MCF 10A (cell line): ENCODE results near the gene KLF17. TPM values are rescaled to one million over a fixed set of nuclear protein-coding genes. Genes with fewer than 3 reads are reported as not detected.

Experiments used
- BruUV-seq: library from RNA; stranded (reverse); fragments of 400-500 nt; replicated peaks from 2 replicates; lab custom pipeline; 2021; lab: Mats Ljungman, UMichigan
- CTCF ChIA-PET: fragments of 300-600 bp; sonication (Branson Sonifier 250); formaldehyde crosslinking; extraction: SDS; loops from one replicate; lab custom pipeline; 2021; ENCODE audit warnings: antibody characterized with exemption, inconsistent platforms; lab: Yijun Ruan, JAX
- POLR2A ChIA-PET: fragments of 300-600, 350-650 bp; sonication (Branson Sonifier 250); formaldehyde crosslinking; extraction: SDS; loops from one replicate; lab custom pipeline; 2020; ENCODE audit warnings: antibody characterized with exemption, inconsistent platforms; lab: Yijun Ruan, JAX
- DNase-seq: peaks from one replicate; pipeline ENCODE4 v3.0.0-alpha.2; 2018; ENCODE audit not compliant: unreplicated experiment
- H3K27ac Mint-ChIP-seq: one replicate; pipeline ENCODE4 v1.8.0; 2022; ENCODE audit warnings: mild to moderate bottlenecking, low read depth, mixed read lengths; ENCODE audit not compliant: unreplicated experiment
- H3K27me3 Mint-ChIP-seq: one replicate; pipeline ENCODE4 v1.8.0; 2022; ENCODE audit warnings: mixed read lengths; ENCODE audit not compliant: insufficient read depth, unreplicated experiment
- H3K36me3 Mint-ChIP-seq: one replicate; pipeline ENCODE4 v1.8.0; 2022; ENCODE audit warnings: mild to moderate bottlenecking, moderate library complexity, mixed read lengths; ENCODE audit not compliant: insufficient read depth, unreplicated experiment
- H3K4me1 Mint-ChIP-seq: one replicate; pipeline ENCODE4 v1.8.0; 2022; ENCODE audit warnings: mixed read lengths; ENCODE audit not compliant: insufficient read depth, unreplicated experiment
- H3K4me3 Mint-ChIP-seq: one replicate; pipeline ENCODE4 v1.8.0; 2022; ENCODE audit warnings: mild to moderate bottlenecking, moderate library complexity, mixed read lengths; ENCODE audit not compliant: unreplicated experiment
- H3K9me3 Mint-ChIP-seq: one replicate; pipeline ENCODE4 v1.8.0; 2022; ENCODE audit warnings: mixed read lengths; ENCODE audit not compliant: unreplicated experiment
- intact Hi-C: fragments of 100-400 bp; cut with micrococcal nuclease; formaldehyde crosslinking; loops from 2 replicates; pipeline ENCODE4 v1.14.1; 2022
- total RNA-seq: library from RNA; stranded (reverse); gene quantifications from 2 replicates; pipeline ENCODE4 v1.2.3, GENCODE V29; 2022
- TF ChIP-seq, protein P1 (sequence below): fragments of 200-600 bp; IDR thresholded peaks from one replicate; pipeline ENCODE4 v1.8.0; 2022; ENCODE audit warnings: antibody characterized with exemption, mild to moderate bottlenecking; ENCODE audit not compliant: unreplicated experiment

KLF17 gene
- total RNA-seq, 1 experiment from 2014 or later: not detected

DNA sequence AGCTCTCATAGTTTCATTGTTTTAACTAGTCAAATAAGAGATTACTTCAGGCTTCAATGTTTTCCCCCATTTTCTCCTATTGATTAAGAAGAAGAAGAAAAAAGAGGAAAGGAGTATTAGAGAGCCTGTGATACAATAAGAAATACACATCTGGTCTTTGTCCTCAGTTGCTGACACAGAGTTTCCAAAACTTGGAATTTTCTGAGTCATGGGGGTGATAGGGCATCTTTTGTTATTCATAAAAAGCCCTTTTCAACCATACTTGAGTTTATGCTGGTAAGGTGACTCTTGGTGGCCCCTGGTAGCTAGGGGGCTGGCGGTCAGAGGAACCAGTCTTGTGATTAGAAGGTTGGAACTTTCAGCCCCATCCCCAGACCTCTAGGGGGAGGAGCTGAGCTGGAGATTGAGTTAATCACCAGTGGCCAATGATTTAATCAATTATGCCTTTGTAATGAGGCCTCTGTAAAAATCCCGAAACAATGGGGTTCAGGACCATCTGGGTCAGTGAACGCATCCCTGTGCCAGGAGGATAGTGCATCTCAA, 51.7 kb downstream of the KLF17 start:
- no peak for DNase-seq
- CTCF ChIA-PET: interaction anchor here (0.6 to 0.7 kb wide), 2 partner anchors 47 to 208 kb away, joined by 3 read pairs; no protein-coding TSS in a partner anchor
- BruUV-seq: no TSS peak

GRCh38 chr1:44174630-44175029, 56.0 kb downstream of the KLF17 start:
- H3K4me3 Mint-ChIP-seq: no peak overlapping the region
- ChIA-PET POLR2A (interaction anchor here (0.6 kb wide), 1 partner anchor 14 kb away, joined by 3 read pairs; no protein-coding TSS in a partner anchor), CTCF (interaction anchor here (0.6 kb wide), 2 partner anchors 10 to 460 kb away, joined by 3 read pairs; no protein-coding TSS in a partner anchor)
- no peaks in the 10 kb centered on the region for H3K4me1 Mint-ChIP-seq
- no peak for DNase-seq
- no peaks in the 10 kb centered on the region for H3K27me3 Mint-ChIP-seq
- H3K36me3 Mint-ChIP-seq: peaks cover 1% of the 10 kb centered on the region
- H3K27ac Mint-ChIP-seq: no peak overlapping the region
- intact Hi-C loops: no loop called here
- no peaks in the 10 kb centered on the region for H3K9me3 Mint-ChIP-seq
- BruUV-seq: no TSS peak
- TF ChIP-seq, protein P1, sequence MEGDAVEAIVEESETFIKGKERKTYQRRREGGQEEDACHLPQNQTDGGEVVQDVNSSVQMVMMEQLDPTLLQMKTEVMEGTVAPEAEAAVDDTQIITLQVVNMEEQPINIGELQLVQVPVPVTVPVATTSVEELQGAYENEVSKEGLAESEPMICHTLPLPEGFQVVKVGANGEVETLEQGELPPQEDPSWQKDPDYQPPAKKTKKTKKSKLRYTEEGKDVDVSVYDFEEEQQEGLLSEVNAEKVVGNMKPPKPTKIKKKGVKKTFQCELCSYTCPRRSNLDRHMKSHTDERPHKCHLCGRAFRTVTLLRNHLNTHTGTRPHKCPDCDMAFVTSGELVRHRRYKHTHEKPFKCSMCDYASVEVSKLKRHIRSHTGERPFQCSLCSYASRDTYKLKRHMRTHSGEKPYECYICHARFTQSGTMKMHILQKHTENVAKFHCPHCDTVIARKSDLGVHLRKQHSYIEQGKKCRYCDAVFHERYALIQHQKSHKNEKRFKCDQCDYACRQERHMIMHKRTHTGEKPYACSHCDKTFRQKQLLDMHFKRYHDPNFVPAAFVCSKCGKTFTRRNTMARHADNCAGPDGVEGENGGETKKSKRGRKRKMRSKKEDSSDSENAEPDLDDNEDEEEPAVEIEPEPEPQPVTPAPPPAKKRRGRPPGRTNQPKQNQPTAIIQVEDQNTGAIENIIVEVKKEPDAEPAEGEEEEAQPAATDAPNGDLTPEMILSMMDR: no peak

More for the DNA sequence above, 51.7 kb downstream of the KLF17 start:
- no peak overlapping the region for H3K4me3 Mint-ChIP-seq
- H3K4me1 Mint-ChIP-seq: no peaks in the 10 kb centered on the region
- no peaks in the 10 kb centered on the region for H3K27me3 Mint-ChIP-seq
- TF ChIP-seq, protein P1: no peak
- POLR2A ChIA-PET: no interaction called here
- H3K27ac Mint-ChIP-seq: no peak overlapping the region
- H3K9me3 Mint-ChIP-seq: no peaks in the 10 kb centered on the region
- no peaks in the 10 kb centered on the region for H3K36me3 Mint-ChIP-seq
- intact Hi-C loops: no loop called here

Other genes starting within 250 kb of the KLF17 start
- 1.9 TPM in 2 replicates for gene ARTN, start 185.0 kb upstream of the KLF17 start, total RNA-seq
- gene IPO13, start 171.9 kb upstream of the KLF17 start, total RNA-seq: 23.9 and 31.4 TPM in 2 replicates
- gene DPH2, start 148.8 kb upstream of the KLF17 start, total RNA-seq: 27.9 and 38.9 TPM in 2 replicates
- gene ATP6V0B, start 143.9 kb upstream of the KLF17 start, total RNA-seq: 120 and 141 TPM in 2 replicates
- gene B4GALT2, start 139.6 kb upstream of the KLF17 start, total RNA-seq: 56.3 and 68.4 TPM in 2 replicates
- gene CCDC24, start 127.2 kb upstream of the KLF17 start, total RNA-seq: 3.6 and 4.8 TPM in 2 replicates
- gene SLC6A9, start 87.4 kb upstream of the KLF17 start, total RNA-seq: 62.2 and 64.9 TPM in 2 replicates
- 0.10 TPM in 1 of 2 replicates, not detected in the other for gene KLF18, start 22.8 kb downstream of the KLF17 start, total RNA-seq
- gene DMAP1, start 94.7 kb downstream of the KLF17 start, total RNA-seq: 36.6 and 38.5 TPM in 2 replicates
- gene ERI3, start 236.4 kb downstream of the KLF17 start, total RNA-seq: 70.5 and 83.4 TPM in 2 replicates